HepG2 (cell line): Measurements from ENCODE around the gene TLCD3A. TPM values are rescaled to one million over a fixed set of nuclear protein-coding genes. Genes with fewer than 3 reads are reported as not detected.
"Not testable (repeated sequence)": the region's sequence is repeated elsewhere in the genome, so short reads cannot be mapped to it uniquely, and the experiment has no call there.

Source experiments
- ATAC-seq: fragments of 200-7000 bp; cut with Tn5 transposase; 3 replicates; pipeline ENCODE4 v1.9.1; 2020; ENCODE audit warnings: mild to moderate bottlenecking, moderate library complexity
- BruUV-seq: library from RNA; stranded (reverse); fragments of 400-500 nt; replicated peaks from 2 replicates; lab custom pipeline; 2021; lab: Mats Ljungman, UMichigan
- CTCF ChIA-PET: fragments of 300-600 bp; formaldehyde crosslinking; extraction: SDS; loops from one replicate; lab custom pipeline; 2021; ENCODE audit warnings: low total read pairs, inconsistent platforms, low intra/inter-chr PET ratio; lab: Yijun Ruan, JAX
- POLR2A ChIA-PET: fragments of 350-600 bp; sonication (Branson Sonifier 250); formaldehyde crosslinking; loops from one replicate; lab custom pipeline; 2020; ENCODE audit warnings: antibody characterized with exemption, inconsistent platforms; lab: Yijun Ruan, JAX
- DNase-seq: peaks from one replicate; pipeline ENCODE4 v3.0.0-alpha.2; 2015; ENCODE audit warnings: low spot score
- FAIRE-seq: peaks from 3 replicates; lab custom pipeline; 2011; peaks lifted over from hg19 to GRCh38; lab: Jason Lieb, UNC
- H2AFZ ChIP-seq: one replicate; pipeline ENCODE4 v1.6.1; 2011; ENCODE audit warnings: low read length, inconsistent platforms
- H3K27ac ChIP-seq: fragments of 300-600 bp; 3 replicates; pipeline ENCODE4 v1.8.0; 2011; ENCODE audit warnings: mixed run types, mild to moderate bottlenecking, mixed read lengths, low read length, inconsistent platforms; ENCODE audit not compliant: insufficient read depth; ENCODE audit errors: extremely low read length
- H3K27me3 ChIP-seq, 2 experiments: fragments of 200-600 bp in 1 of 2; 2 replicates in 1 of 2; 3 replicates in 1 of 2; pipeline versions ENCODE4 v1.6.0 to v1.8.0; 2011; ENCODE audit warnings: low read length in 2 of 2, mild to moderate bottlenecking in 2 of 2, moderate library complexity in 2 of 2, inconsistent platforms in 1 of 2; ENCODE audit not compliant: insufficient read depth in 2 of 2, control insufficient read depth in 1 of 2
- H3K36me3 ChIP-seq, 2 experiments: fragments of 200-600 bp in 1 of 2; replicated peaks in 1 of 2; 2 replicates in 1 of 2; 3 replicates in 1 of 2; pipeline versions ENCODE4 v1.5.1 to v1.8.0; 2011; ENCODE audit warnings: low read length in 2 of 2, inconsistent platforms in 1 of 2; ENCODE audit not compliant: insufficient read depth in 2 of 2, control insufficient read depth in 1 of 2
- H3K4me1 ChIP-seq: 2 replicates; pipeline ENCODE4 v1.5.1; 2012; ENCODE audit warnings: low read length, inconsistent platforms; ENCODE audit not compliant: insufficient read depth
- H3K4me2 ChIP-seq: 2 replicates; pipeline ENCODE4 v1.6.0; 2011; ENCODE audit warnings: low read depth, low read length, inconsistent platforms
- H3K4me3 ChIP-seq, 3 experiments: fragments of 200-600 bp in 1 of 3; sonication (generic), shearing (Covaris generic) in 1 of 3; replicated peaks in 1 of 3; 2 replicates each; pipeline ENCODE4 v1.5.1; 2011 to 2016; ENCODE audit warnings: low read length in 3 of 3, inconsistent platforms in 2 of 3, low read depth in 2 of 3, mild to moderate bottlenecking in 2 of 3, control low read depth in 1 of 3, mixed read lengths in 1 of 3; ENCODE audit not compliant: insufficient read depth in 1 of 3
- H3K79me2 ChIP-seq: one replicate; pipeline ENCODE4 v1.6.1; 2011; ENCODE audit warnings: low read length, inconsistent platforms; ENCODE audit not compliant: insufficient read depth
- H3K9ac ChIP-seq: 2 replicates; pipeline ENCODE4 v1.6.0; 2011; ENCODE audit warnings: mild to moderate bottlenecking, low read depth, low read length, inconsistent platforms; ENCODE audit not compliant: insufficient read depth
- H3K9me3 ChIP-seq: 2 replicates; pipeline ENCODE4 v1.5.1; 2012; ENCODE audit warnings: mild to moderate bottlenecking, low read length
- H4K20me1 ChIP-seq: 2 replicates; pipeline ENCODE4 v1.6.0; 2011; ENCODE audit warnings: inconsistent platforms, mild to moderate bottlenecking, low read length, moderate library complexity; ENCODE audit not compliant: insufficient read depth
- AGO1 ChIP-seq: fragments of 200-400 bp; formaldehyde crosslinking; IDR thresholded peaks from 2 replicates; pipeline ENCODE4 v1.6.1; 2017; ENCODE audit warnings: mild to moderate bottlenecking, low read depth, low read length, moderate library complexity; ENCODE audit not compliant: poor library complexity, severe bottlenecking
- ATF4 ChIP-seq, 2 experiments: fragments of 450-650 bp in 1 of 2; sonication (generic) in 1 of 2; formaldehyde crosslinking; IDR thresholded peaks; 2 replicates each; pipeline versions ENCODE4 v1.5.0 to v1.8.0; 2020 to 2022; ENCODE audit warnings: mild to moderate bottlenecking in 1 of 2, missing genetic modification reagents in 1 of 2
- HDAC1 ChIP-seq: sonication (generic); formaldehyde crosslinking; IDR thresholded peaks from 2 replicates; pipeline ENCODE4 v1.5.1; 2020; ENCODE audit warnings: mild to moderate bottlenecking, missing genetic modification reagents
- KAT2B ChIP-seq: fragments of 150-350 bp; IDR thresholded peaks from 2 replicates; pipeline ENCODE4 v1.6.1; 2014; ENCODE audit warnings: low read depth, low read length, borderline replicate concordance
- MNT ChIP-seq: fragments of 450-650 bp; IDR thresholded peaks from 2 replicates; pipeline ENCODE4 v1.6.1; 2016
- MZF1 ChIP-seq: sonication (generic); formaldehyde crosslinking; IDR thresholded peaks from 2 replicates; pipeline ENCODE4 v1.8.1; 2023; ENCODE audit warnings: mild to moderate bottlenecking, missing genetic modification reagents, borderline replicate concordance
- PLSCR1 ChIP-seq: sonication (generic); formaldehyde crosslinking; IDR thresholded peaks from 2 replicates; pipeline ENCODE4 v1.5.0; 2020; ENCODE audit warnings: missing genetic modification reagents, mild to moderate bottlenecking, borderline replicate concordance
- STAT5B ChIP-seq: sonication (generic); formaldehyde crosslinking; IDR thresholded peaks from 2 replicates; pipeline ENCODE4 v1.4.0; 2020; ENCODE audit warnings: missing genetic modification reagents
- YY1 ChIP-seq: IDR thresholded peaks from 2 replicates; pipeline ENCODE4 v1.6.1; 2011; ENCODE audit warnings: low read length, low read depth, moderate library complexity, mild to moderate bottlenecking; ENCODE audit not compliant: insufficient read depth, insufficient replicate concordance
- ZFYVE20 ChIP-seq: sonication (generic); formaldehyde crosslinking; IDR thresholded peaks from 2 replicates; pipeline ENCODE4 v1.8.0; 2023; ENCODE audit warnings: low read depth, mild to moderate bottlenecking, moderate library complexity, missing genetic modification reagents, borderline replicate concordance
- ZMYM3 ChIP-seq: sonication (generic); formaldehyde crosslinking; IDR thresholded peaks from 2 replicates; pipeline ENCODE4 v1.5.1; 2020; ENCODE audit warnings: mild to moderate bottlenecking, missing genetic modification reagents
- ZNF207 ChIP-seq: fragments of 450-650 bp; IDR thresholded peaks from 2 replicates; pipeline ENCODE4 v1.6.1; 2016; ENCODE audit warnings: antibody characterized with exemption, borderline replicate concordance
- WGBS: methylation state at CpG from one replicate; pipeline ENCODE4 v1.1.6; 2017; ENCODE audit warnings: low lambda C conversion rate; 5-methylcytosine and 5-hydroxymethylcytosine counted together
- in situ Hi-C: cut with HindIII; loops from 2 replicates; pipeline ENCODE4 v1.10.0; 2017; ENCODE audit warnings: low pct_unique_long_range_greater_than_20kb; ENCODE audit not compliant: extremely low pct_ligation_motif_present
- intact Hi-C: fragments of 100-400 bp; cut with micrococcal nuclease; formaldehyde crosslinking; loops from one replicate; pipeline ENCODE4 v1.10.0; 2022; ENCODE audit not compliant: unreplicated experiment
- polyA plus RNA-seq, 8 experiments: library from polyadenylated mRNA; depleted of rRNA in 3 of 8; stranded (reverse) in 7 of 8; unstranded in 1 of 8; fragments of >200 nt; fragmentation: Illumina TruSeq in 4 of 8; extraction: Trizol in 4 of 8; gene quantifications; 2 replicates each; pipeline versions ENCODE4 v1.2.1 to v1.2.3, GENCODE V29; 2011 to 2016; ENCODE audit warnings: low read depth in 4 of 8, missing spikeins in 1 of 8, mixed read lengths in 1 of 8; ENCODE audit not compliant: insufficient read depth in 1 of 8
- total RNA-seq, 5 experiments: library from RNA; depleted of rRNA; stranded (reverse); fragments of >200 nt; fragmentation: Illumina TruSeq; extraction: Trizol; gene quantifications; 2 replicates each; pipeline ENCODE4 v1.2.3, GENCODE V29; 2016; ENCODE audit warnings: low read depth in 1 of 5
- TF ChIP-seq, protein P1 (sequence below): sonication (generic); formaldehyde crosslinking; IDR thresholded peaks from 2 replicates; pipeline ENCODE4 v1.4.0; 2020; ENCODE audit warnings: mild to moderate bottlenecking, missing genetic modification reagents

TLCD3A gene
- total and polyA plus RNA-seq, 2 of the 13 experiments (the other 11 are each of a cell fraction or from before 2014, with no cell fraction given), result 25.2 to 46.6 TPM

DNA sequence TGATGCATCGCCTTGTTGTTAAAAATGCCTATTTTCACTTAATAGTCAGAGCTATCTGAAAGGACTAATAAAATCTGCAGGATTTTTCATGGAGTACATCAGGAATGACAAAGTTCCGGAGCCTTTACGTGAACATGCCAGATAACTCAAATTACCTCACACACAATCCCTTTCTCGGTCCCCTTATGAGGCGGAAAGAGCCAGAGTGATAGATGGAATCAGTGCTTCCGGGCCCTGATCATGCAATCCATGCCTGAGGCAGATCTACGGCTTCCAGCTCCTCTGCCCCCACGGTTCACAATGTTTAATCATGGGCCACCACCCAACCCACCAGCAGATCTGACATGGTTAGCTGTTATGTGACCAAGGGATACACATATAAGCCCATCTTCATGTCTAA, 34.7 kb upstream of the TLCD3A start:
- no peaks in the 10 kb centered on the region for H3K27me3 ChIP-seq
- H2AFZ ChIP-seq, result no peak overlapping the region
- ChIA-PET CTCF (no interaction called here), POLR2A (no interaction called here)
- 98% methylated on average over 8 of the region's 8 CpGs for WGBS
- TF ChIP-seq ZFYVE20 (CRISPR knock-in tag) (no peak), PLSCR1 (no peak), ZMYM3 (CRISPR knock-in tag) (no peak), ATF4 (CRISPR knock-in tag; IDR thresholded peaks at IDR 0.05) (no peak), HDAC1 (CRISPR knock-in tag) (no peak), KAT2B (no peak), ZNF207 (no peak), MNT (no peak), STAT5B (CRISPR knock-in tag) (no peak), MZF1 (CRISPR knock-in tag) (no peak), YY1 (no peak), AGO1 (no peak)
- TF ChIP-seq, protein P1, sequence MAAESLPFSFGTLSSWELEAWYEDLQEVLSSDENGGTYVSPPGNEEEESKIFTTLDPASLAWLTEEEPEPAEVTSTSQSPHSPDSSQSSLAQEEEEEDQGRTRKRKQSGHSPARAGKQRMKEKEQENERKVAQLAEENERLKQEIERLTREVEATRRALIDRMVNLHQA, result no peak
- no TSS peak for BruUV-seq
- H3K36me3 ChIP-seq, result peaks cover 14 to 50% of the 10 kb centered on the region in 2 experiments
- intact Hi-C loops (no loop called here), in situ Hi-C loops (no loop called here)
- no peak overlapping the region for H3K4me2 ChIP-seq
- DNase-seq (no peak), ATAC-seq (no peak), FAIRE-seq (no peak)
- peaks cover 2% of the 10 kb centered on the region for H3K79me2 ChIP-seq
- H3K4me1 ChIP-seq, result no peaks in the 10 kb centered on the region
- no peaks in the 10 kb centered on the region for H3K9me3 ChIP-seq
- no peak overlapping the region for H3K27ac ChIP-seq
- no peaks in the 10 kb centered on the region for H4K20me1 ChIP-seq
- no peak overlapping the region for H3K9ac ChIP-seq
- no peak overlapping the region for H3K4me3 ChIP-seq

DNA sequence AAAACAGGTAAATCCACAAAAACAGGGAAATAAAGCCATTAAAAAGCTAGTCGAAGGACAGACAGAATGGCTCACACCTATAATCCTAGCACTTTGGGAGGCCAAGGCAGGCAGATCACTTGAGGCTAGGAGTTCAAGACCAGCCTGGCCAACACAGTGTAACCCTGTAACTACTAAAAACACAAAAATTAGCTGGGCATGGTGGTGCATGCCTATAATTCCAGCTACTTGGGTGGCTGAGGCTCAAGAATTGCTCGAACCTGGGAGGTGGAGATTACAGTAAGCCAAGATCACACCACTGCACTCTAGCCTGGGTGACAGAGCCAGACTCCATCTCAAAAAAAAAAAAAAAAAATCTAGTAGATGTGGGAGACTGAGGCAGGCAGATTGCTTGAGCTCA, 34.3 kb upstream of the TLCD3A start:
- H3K4me1 ChIP-seq, POLR2A ChIA-PET, H3K9me3 ChIP-seq, ATAC-seq, in situ Hi-C loops, H3K27me3 ChIP-seq, H4K20me1 ChIP-seq, H3K79me2 ChIP-seq, CTCF ChIA-PET, DNase-seq, H3K27ac ChIP-seq, H3K4me2 ChIP-seq, H3K9ac ChIP-seq, H3K4me3 ChIP-seq, intact Hi-C loops, BruUV-seq, FAIRE-seq, H2AFZ ChIP-seq: not testable (repeated sequence)
- 92% methylated on average over 2 of the region's 2 CpGs for WGBS
- peaks cover 13 to 52% of the 10 kb centered on the region in 2 experiments for H3K36me3 ChIP-seq
